HCT116 (cell line): ENCODE measurements around the gene PYGO2. TPM values are rescaled to one million over a fixed set of nuclear protein-coding genes. Genes with fewer than 3 reads are reported as not detected.

ENCODE experiments used
- ATAC-seq: fragments of 200-7000 bp; cut with Tn5 transposase; 2 replicates; pipeline ENCODE4 v1.9.1; 2020; ENCODE audit warnings: mild to moderate bottlenecking, moderate library complexity
- BruUV-seq: library from RNA; stranded (reverse); fragments of 400-500 nt; replicated peaks from 2 replicates; lab custom pipeline; 2021; lab: Mats Ljungman, UMichigan
- CTCF ChIA-PET: fragments of 300-600 bp; sonication (Branson Sonifier 250); formaldehyde crosslinking; loops from one replicate; lab custom pipeline; 2021; ENCODE audit warnings: antibody characterized with exemption; lab: Charles Lee
- POLR2A ChIA-PET: fragments of 300-600, 350-600 bp; sonication (Branson Sonifier 250); formaldehyde crosslinking; loops from one replicate; lab custom pipeline; 2021; ENCODE audit warnings: antibody characterized with exemption; lab: Charles Lee
- RAD21 ChIA-PET, 2 experiments: fragments of 300-600 bp; sonication (Branson Sonifier 250); formaldehyde crosslinking; loops; one replicate each; lab custom pipeline; 2023; ENCODE audit warnings: low total read pairs in 2 of 2; ENCODE audit not compliant: uncharacterized antibody in 2 of 2, unreplicated experiment in 2 of 2, low non-redundant PET in 1 of 2; lab: Charles Lee
- DNase-seq: peaks from one replicate; pipeline ENCODE4 v3.0.0-alpha.2; 2010; ENCODE audit warnings: low read depth, low spot score
- H2AFZ ChIP-seq: fragments of 200-600 bp; shearing (Covaris generic), sonication (generic); 2 replicates; pipeline ENCODE4 v1.6.1; 2017; ENCODE audit warnings: low read depth, mixed run types, mixed read lengths, antibody characterized with exemption, low read length; ENCODE audit not compliant: poor library complexity, severe bottlenecking
- H3K27ac ChIP-seq: 2 replicates; pipeline ENCODE4 v1.5.1; 2012; ENCODE audit warnings: low read depth, low read length
- H3K27me3 ChIP-seq: fragments of 200-600 bp; sonication (generic); 2 replicates; pipeline ENCODE4 v1.6.1; 2016; ENCODE audit warnings: mixed run types, low read length, mixed read lengths; ENCODE audit not compliant: insufficient read depth
- H3K36me3 ChIP-seq, 2 experiments: fragments of 200-500 bp in 1 of 2; fragments of 200-600 bp in 1 of 2; sonication (Bioruptor generic) in 1 of 2; sonication (generic) in 1 of 2; 2 replicates each; pipeline versions ENCODE4 v1.5.1 to v1.6.1; 2014 to 2016; ENCODE audit warnings: low read length in 2 of 2, inconsistent platforms in 1 of 2, mixed read lengths in 1 of 2, mixed run types in 1 of 2; ENCODE audit not compliant: insufficient read depth in 2 of 2, control insufficient read depth in 1 of 2
- H3K4me1 ChIP-seq, 2 experiments: fragments of 200-600 bp in 1 of 2; sonication (generic) in 1 of 2; 2 replicates each; pipeline versions ENCODE4 v1.5.1 to v1.6.1; 2012 to 2017; ENCODE audit warnings: low read length in 2 of 2, inconsistent platforms in 1 of 2, mild to moderate bottlenecking in 1 of 2, mixed read lengths in 1 of 2, mixed run types in 1 of 2, moderate library complexity in 1 of 2; ENCODE audit not compliant: insufficient read depth in 2 of 2, control insufficient read depth in 1 of 2
- H3K4me2 ChIP-seq: fragments of 200-600 bp; sonication (generic); 2 replicates; pipeline ENCODE4 v1.6.1; 2017; ENCODE audit warnings: mixed run types, low read length, mixed read lengths
- H3K4me3 ChIP-seq, 2 experiments: fragments of 200-600 bp in 1 of 2; sonication (generic) in 1 of 2; replicated peaks in 1 of 2; 2 replicates each; pipeline ENCODE4 v1.5.1; 2011 to 2016; ENCODE audit warnings: low read length in 2 of 2, control low read depth in 1 of 2, low read depth in 1 of 2, mild to moderate bottlenecking in 1 of 2, mixed read lengths in 1 of 2, mixed run types in 1 of 2
- H3K79me2 ChIP-seq: fragments of 200-600 bp; sonication (generic); 2 replicates; pipeline ENCODE4 v1.6.1; 2017; ENCODE audit warnings: mild to moderate bottlenecking, mixed run types, low read length, moderate library complexity, mixed read lengths; ENCODE audit not compliant: insufficient read depth
- H3K9ac ChIP-seq: fragments of 200-600 bp; sonication (generic); 2 replicates; pipeline ENCODE4 v1.6.1; 2016; ENCODE audit warnings: low read length, mixed read lengths
- H3K9me2 ChIP-seq: fragments of 200-600 bp; sonication (generic), shearing (Covaris generic); 2 replicates; pipeline ENCODE4 v1.6.1; 2017; ENCODE audit warnings: mixed run types, mild to moderate bottlenecking, moderate library complexity; ENCODE audit not compliant: insufficient read depth
- H3K9me3 ChIP-seq, 2 experiments: fragments of 200-500 bp in 1 of 2; fragments of 200-600 bp in 1 of 2; sonication (Bioruptor generic) in 1 of 2; sonication (generic) in 1 of 2; 2 replicates each; pipeline ENCODE4 v1.6.1; 2014 to 2017; ENCODE audit warnings: low read length in 2 of 2, mixed read lengths in 2 of 2, inconsistent platforms in 1 of 2, low read depth in 1 of 2, mild to moderate bottlenecking in 1 of 2, mixed run types in 1 of 2, moderate library complexity in 1 of 2; ENCODE audit not compliant: control insufficient read depth in 1 of 2, insufficient read depth in 1 of 2
- H4K20me1 ChIP-seq: fragments of 200-600 bp; sonication (generic), shearing (Covaris generic); 2 replicates; pipeline ENCODE4 v1.6.1; 2017; ENCODE audit warnings: mixed run types, mild to moderate bottlenecking, moderate library complexity; ENCODE audit not compliant: insufficient read depth
- CBX3 ChIP-seq: IDR thresholded peaks from 2 replicates; pipeline ENCODE4 v1.6.1; 2012; ENCODE audit warnings: low read depth
- CTCF ChIP-seq, 3 experiments: fragments of 200-600 bp in 1 of 3; sonication (generic) in 1 of 3; IDR thresholded peaks in 2 of 3; conservative IDR thresholded peaks in 1 of 3; 2 replicates each; pipeline ENCODE4 v1.5.1; 2012 to 2017; ENCODE audit warnings: low read depth in 2 of 3, low read length in 2 of 3, antibody characterized with exemption in 1 of 3, borderline replicate concordance in 1 of 3, control low read depth in 1 of 3, mild to moderate bottlenecking in 1 of 3, mixed read lengths in 1 of 3, mixed run types in 1 of 3, moderate library complexity in 1 of 3; ENCODE audit not compliant: insufficient read depth in 1 of 3
- EGR1 ChIP-seq: IDR thresholded peaks from 2 replicates; pipeline ENCODE4 v1.6.1; 2012; ENCODE audit warnings: low read depth
- ELF1 ChIP-seq: IDR thresholded peaks from 2 replicates; pipeline ENCODE4 v1.6.1; 2012; ENCODE audit warnings: low read depth, borderline replicate concordance
- EZH2phosphoT487 ChIP-seq: fragments of 200-600 bp; IDR thresholded peaks from 2 replicates; pipeline ENCODE4 v1.6.1; 2018; ENCODE audit warnings: antibody characterized with exemption, borderline replicate concordance
- JUND ChIP-seq: IDR thresholded peaks from 2 replicates; pipeline ENCODE4 v1.6.1; 2012
- POLR2A ChIP-seq: IDR thresholded peaks from 2 replicates; pipeline ENCODE4 v1.7.0; 2011; ENCODE audit warnings: borderline replicate concordance; ENCODE audit not compliant: insufficient read depth, insufficient read length; ENCODE audit errors: extremely low read depth
- RAD21 ChIP-seq: IDR thresholded peaks from 2 replicates; pipeline ENCODE4 v1.6.1; 2012; ENCODE audit warnings: low read depth, mild to moderate bottlenecking
- SIN3A ChIP-seq: IDR thresholded peaks from 2 replicates; pipeline ENCODE4 v1.6.1; 2012; ENCODE audit warnings: low read depth
- SP1 ChIP-seq: IDR thresholded peaks from 2 replicates; pipeline ENCODE4 v1.6.1; 2012; ENCODE audit warnings: low read depth
- SRF ChIP-seq: IDR thresholded peaks from 2 replicates; pipeline ENCODE4 v1.6.1; 2012; ENCODE audit warnings: low read depth
- ZBTB33 ChIP-seq: IDR thresholded peaks from 2 replicates; pipeline ENCODE4 v1.6.1; 2011; ENCODE audit warnings: mild to moderate bottlenecking, low read length, moderate library complexity; ENCODE audit not compliant: insufficient replicate concordance; ENCODE audit errors: extremely low read depth
- ZNF274 ChIP-seq: fragments of 200-500 bp; sonication (Bioruptor generic); IDR thresholded peaks from 2 replicates; pipeline ENCODE4 v1.6.1; 2014; ENCODE audit warnings: mild to moderate bottlenecking, low read depth, low read length, inconsistent platforms
- intact Hi-C: fragments of 100-400 bp; cut with micrococcal nuclease; formaldehyde crosslinking; loops from 2 replicates; pipeline ENCODE4 v1.10.0; 2022
- total RNA-seq: library from RNA; stranded (reverse); gene quantifications from one replicate; pipeline ENCODE4 v1.2.1, GENCODE V29; 2021; ENCODE audit not compliant: unreplicated experiment
- TF ChIP-seq, protein P1 (sequence below): IDR thresholded peaks from 2 replicates; pipeline ENCODE4 v1.6.1; 2012
- TF ChIP-seq, protein P2 (sequence below): IDR thresholded peaks from 2 replicates; pipeline ENCODE4 v1.6.1; 2012
- TF ChIP-seq, protein P3 (sequence below): IDR thresholded peaks from 2 replicates; pipeline ENCODE4 v1.6.1; 2012; ENCODE audit warnings: low read depth

Gene PYGO2
- total RNA-seq, 1 experiment from 2014 or later = 37.2 TPM

DNA sequence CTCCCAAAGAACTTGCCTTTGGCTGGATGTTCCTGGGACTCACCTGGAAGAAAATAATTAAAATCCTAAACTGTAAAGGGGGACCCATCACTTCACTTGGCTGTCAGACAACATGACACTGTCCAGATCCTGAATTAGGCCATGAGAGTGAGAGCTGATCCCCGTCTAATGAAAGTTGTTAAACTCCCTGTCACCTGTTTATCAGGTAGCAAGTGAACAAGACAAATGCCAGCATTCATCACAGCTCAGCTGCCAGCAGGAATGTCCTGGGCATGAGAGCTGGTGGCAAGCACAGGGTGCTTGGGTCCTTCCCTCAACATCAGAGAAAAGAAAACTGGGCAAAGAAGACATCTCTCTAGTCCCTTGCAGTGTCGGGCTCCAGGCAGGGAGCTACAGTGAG lies 48.8 kb downstream of the PYGO2 start:
- ATAC-seq (no peak), DNase-seq (no peak)
- H3K79me2 ChIP-seq = no peaks in the 10 kb centered on the region
- no peaks in the 10 kb centered on the region for H3K27me3 ChIP-seq
- no peaks in the 10 kb centered on the region for H3K36me3 ChIP-seq
- no peak overlapping the region for H3K4me3 ChIP-seq
- H4K20me1 ChIP-seq = no peaks in the 10 kb centered on the region
- H2AFZ ChIP-seq = no peak overlapping the region
- peaks cover 0 to 10% of the 10 kb centered on the region in 2 experiments; a peak in 1 of 4 replicates for H3K9me3 ChIP-seq
- TF ChIP-seq SIN3A (no peak), EZH2phosphoT487 (no peak), CBX3 (no peak), ZBTB33 (no peak), SP1 (no peak), CTCF (IDR thresholded peaks at IDR 0.05 in 2 of 3, conservative IDR thresholded peaks at IDR 0.05 in 1 of 3; ENCODE audit: borderline replicate concordance in 1 of 3, insufficient read depth in 1 of 3, low read depth in 2 of 3, low read length in 2 of 3) (no peak), POLR2A (no peak), RAD21 (no peak), ELF1 (no peak), EGR1 (no peak), ZNF274 (no peak), JUND (no peak), SRF (no peak)
- TF ChIP-seq, protein P1, sequence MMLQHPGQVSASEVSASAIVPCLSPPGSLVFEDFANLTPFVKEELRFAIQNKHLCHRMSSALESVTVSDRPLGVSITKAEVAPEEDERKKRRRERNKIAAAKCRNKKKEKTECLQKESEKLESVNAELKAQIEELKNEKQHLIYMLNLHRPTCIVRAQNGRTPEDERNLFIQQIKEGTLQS = no peak
- TF ChIP-seq, protein P2, sequence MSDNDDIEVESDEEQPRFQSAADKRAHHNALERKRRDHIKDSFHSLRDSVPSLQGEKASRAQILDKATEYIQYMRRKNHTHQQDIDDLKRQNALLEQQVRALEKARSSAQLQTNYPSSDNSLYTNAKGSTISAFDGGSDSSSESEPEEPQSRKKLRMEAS = no peak
- TF ChIP-seq, protein P3, sequence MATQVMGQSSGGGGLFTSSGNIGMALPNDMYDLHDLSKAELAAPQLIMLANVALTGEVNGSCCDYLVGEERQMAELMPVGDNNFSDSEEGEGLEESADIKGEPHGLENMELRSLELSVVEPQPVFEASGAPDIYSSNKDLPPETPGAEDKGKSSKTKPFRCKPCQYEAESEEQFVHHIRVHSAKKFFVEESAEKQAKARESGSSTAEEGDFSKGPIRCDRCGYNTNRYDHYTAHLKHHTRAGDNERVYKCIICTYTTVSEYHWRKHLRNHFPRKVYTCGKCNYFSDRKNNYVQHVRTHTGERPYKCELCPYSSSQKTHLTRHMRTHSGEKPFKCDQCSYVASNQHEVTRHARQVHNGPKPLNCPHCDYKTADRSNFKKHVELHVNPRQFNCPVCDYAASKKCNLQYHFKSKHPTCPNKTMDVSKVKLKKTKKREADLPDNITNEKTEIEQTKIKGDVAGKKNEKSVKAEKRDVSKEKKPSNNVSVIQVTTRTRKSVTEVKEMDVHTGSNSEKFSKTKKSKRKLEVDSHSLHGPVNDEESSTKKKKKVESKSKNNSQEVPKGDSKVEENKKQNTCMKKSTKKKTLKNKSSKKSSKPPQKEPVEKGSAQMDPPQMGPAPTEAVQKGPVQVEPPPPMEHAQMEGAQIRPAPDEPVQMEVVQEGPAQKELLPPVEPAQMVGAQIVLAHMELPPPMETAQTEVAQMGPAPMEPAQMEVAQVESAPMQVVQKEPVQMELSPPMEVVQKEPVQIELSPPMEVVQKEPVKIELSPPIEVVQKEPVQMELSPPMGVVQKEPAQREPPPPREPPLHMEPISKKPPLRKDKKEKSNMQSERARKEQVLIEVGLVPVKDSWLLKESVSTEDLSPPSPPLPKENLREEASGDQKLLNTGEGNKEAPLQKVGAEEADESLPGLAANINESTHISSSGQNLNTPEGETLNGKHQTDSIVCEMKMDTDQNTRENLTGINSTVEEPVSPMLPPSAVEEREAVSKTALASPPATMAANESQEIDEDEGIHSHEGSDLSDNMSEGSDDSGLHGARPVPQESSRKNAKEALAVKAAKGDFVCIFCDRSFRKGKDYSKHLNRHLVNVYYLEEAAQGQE = no peak
- BruUV-seq = no TSS peak
- H3K4me2 ChIP-seq = no peak overlapping the region
- intact Hi-C loops = no loop called here
- no peaks in the 10 kb centered on the region for H3K9me2 ChIP-seq
- ChIA-PET RAD21 (no interaction called here), CTCF (interaction anchor here (0.6 to 1.0 kb wide), 3 partner anchors 10 to 31 kb away, joined by 3 read pairs; partner anchors contain the start of gene PMVK), POLR2A (interaction anchor here (1.3 kb wide), 1 partner anchor 19 kb away, joined by 4 read pairs; no protein-coding TSS in a partner anchor)
- no peak overlapping the region for H3K9ac ChIP-seq
- H3K4me1 ChIP-seq = no peaks in the 10 kb centered on the region
- H3K27ac ChIP-seq = no peak overlapping the region
